Measurements from ENCODE around the gene BRAF. TPM values are rescaled to one million over a fixed set of nuclear protein-coding genes. Genes with fewer than 3 reads are reported as not detected.
"Not testable (repeated sequence)": the region's sequence is repeated elsewhere in the genome, so short reads cannot be mapped to it uniquely, and the experiment has no call there.

The BRAF gene
- total and polyA plus RNA-seq, 2 donors (not counting 3 experiments of a cell fraction or from before 2014, with no cell fraction given), result 6.6 to 26.2 TPM

GRCh38 chr7:140765441-140765840 is 159.3 kb downstream of the BRAF start:
- H3K27ac ChIP-seq (ENCODE audit: insufficient read depth, low read depth, low read length); BruUV-seq (replicated peaks); H2AFZ ChIP-seq (ENCODE audit: low read depth, low read length); H4K20me1 ChIP-seq (replicated peaks; ENCODE audit: control insufficient read depth, extremely low read depth, insufficient read depth, low read length); H3K4me3 ChIP-seq (replicated peaks in 1 of 3; ENCODE audit: insufficient read depth in 1 of 3, low read depth in 1 of 3, low read length in 3 of 3); H3K9me1 ChIP-seq (replicated peaks; ENCODE audit: control insufficient read depth, extremely low read depth, insufficient read depth, low read length); H3K4me2 ChIP-seq (ENCODE audit: insufficient read depth, low read length); dilution Hi-C loops (cut with MboI; ENCODE audit: extremely low pct_ligation_motif_present, low sequenced_read_pairs); intact Hi-C loops (cut with micrococcal nuclease); CTCF ChIA-PET; H3K27me3 ChIP-seq (ENCODE audit: control insufficient read depth in 2 of 2, insufficient read depth in 2 of 2, low read length in 2 of 2); FAIRE-seq; POLR2A ChIA-PET; H3K9me3 ChIP-seq (replicated peaks; ENCODE audit: control insufficient read depth, insufficient read depth, low read length); H3K4me1 ChIP-seq (ENCODE audit: control insufficient read depth, extremely low read depth, insufficient read depth, low read length); H3K9ac ChIP-seq (replicated peaks; ENCODE audit: extremely low read depth, insufficient read depth, low read length); H3K36me3 ChIP-seq (ENCODE audit: control insufficient read depth in 2 of 2, extremely low read depth in 1 of 2, insufficient read depth in 2 of 2, low read length in 2 of 2); DNase-seq (ENCODE audit: low read depth, low spot score); H3K79me2 ChIP-seq (ENCODE audit: control insufficient read depth, insufficient read depth, low read length): not testable (repeated sequence)

- H3K9me1 ChIP-seq (replicated peaks; ENCODE audit: control insufficient read depth, extremely low read depth, insufficient read depth, low read length); H4K20me1 ChIP-seq (replicated peaks; ENCODE audit: control insufficient read depth, extremely low read depth, insufficient read depth, low read length); BruUV-seq (replicated peaks); dilution Hi-C loops (cut with MboI; ENCODE audit: extremely low pct_ligation_motif_present, low sequenced_read_pairs); H3K79me2 ChIP-seq (ENCODE audit: control insufficient read depth, insufficient read depth, low read length); intact Hi-C loops (cut with micrococcal nuclease); DNase-seq (ENCODE audit: low read depth, low spot score); FAIRE-seq; H3K36me3 ChIP-seq (ENCODE audit: control insufficient read depth in 2 of 2, extremely low read depth in 1 of 2, insufficient read depth in 2 of 2, low read length in 2 of 2); H3K9ac ChIP-seq (replicated peaks; ENCODE audit: extremely low read depth, insufficient read depth, low read length); CTCF ChIA-PET; H2AFZ ChIP-seq (ENCODE audit: low read depth, low read length); H3K4me3 ChIP-seq (replicated peaks in 1 of 3; ENCODE audit: insufficient read depth in 1 of 3, low read depth in 1 of 3, low read length in 3 of 3); H3K27ac ChIP-seq (ENCODE audit: insufficient read depth, low read depth, low read length); H3K4me2 ChIP-seq (ENCODE audit: insufficient read depth, low read length); H3K9me3 ChIP-seq (replicated peaks; ENCODE audit: control insufficient read depth, insufficient read depth, low read length); POLR2A ChIA-PET; H3K27me3 ChIP-seq (ENCODE audit: control insufficient read depth in 2 of 2, insufficient read depth in 2 of 2, low read length in 2 of 2); H3K4me1 ChIP-seq (ENCODE audit: control insufficient read depth, extremely low read depth, insufficient read depth, low read length): not testable (repeated sequence)
These were observed 161.6 kb downstream of the BRAF start for GRCh38 chr7:140763166-140763565.

GRCh38 chr7:140761375-140761774 is 163.4 kb downstream of the BRAF start:
- H3K36me3 ChIP-seq (ENCODE audit: control insufficient read depth in 2 of 2, extremely low read depth in 1 of 2, insufficient read depth in 2 of 2, low read length in 2 of 2); H3K27ac ChIP-seq (ENCODE audit: insufficient read depth, low read depth, low read length); intact Hi-C loops (cut with micrococcal nuclease); H3K79me2 ChIP-seq (ENCODE audit: control insufficient read depth, insufficient read depth, low read length); H3K9ac ChIP-seq (replicated peaks; ENCODE audit: extremely low read depth, insufficient read depth, low read length); H2AFZ ChIP-seq (ENCODE audit: low read depth, low read length); H3K4me3 ChIP-seq (replicated peaks in 1 of 3; ENCODE audit: insufficient read depth in 1 of 3, low read depth in 1 of 3, low read length in 3 of 3); DNase-seq (ENCODE audit: low read depth, low spot score); H3K9me1 ChIP-seq (replicated peaks; ENCODE audit: control insufficient read depth, extremely low read depth, insufficient read depth, low read length); H4K20me1 ChIP-seq (replicated peaks; ENCODE audit: control insufficient read depth, extremely low read depth, insufficient read depth, low read length); H3K27me3 ChIP-seq (ENCODE audit: control insufficient read depth in 2 of 2, insufficient read depth in 2 of 2, low read length in 2 of 2); H3K9me3 ChIP-seq (replicated peaks; ENCODE audit: control insufficient read depth, insufficient read depth, low read length); H3K4me2 ChIP-seq (ENCODE audit: insufficient read depth, low read length); POLR2A ChIA-PET; BruUV-seq (replicated peaks); FAIRE-seq; CTCF ChIA-PET; dilution Hi-C loops (cut with MboI; ENCODE audit: extremely low pct_ligation_motif_present, low sequenced_read_pairs); H3K4me1 ChIP-seq (ENCODE audit: control insufficient read depth, extremely low read depth, insufficient read depth, low read length): not testable (repeated sequence)

Measured in endothelial cell of umbilical vein (primary cell).